ENCODE results near the gene GAB2. TPM values are rescaled to one million over a fixed set of nuclear protein-coding genes. Genes with fewer than 3 reads are reported as not detected.

Gene GAB2
- polyA plus RNA-seq, 3 donors, result 2.8 to 39.4 (median 4.4) TPM

GRCh38 chr11:78432058-78432515 lies 14.5 kb upstream of the GAB2 start:
- WGBS (ENCODE audit: insufficient coverage), result 100% methylated on average over 1 of the region's 4 CpGs
- H3K4me3 ChIP-seq (replicated peaks in 1 of 3; ENCODE audit: low read depth in 2 of 3, low read length in 3 of 3), result no peak overlapping the region
- H3K36me3 ChIP-seq (replicated peaks in 1 of 2; ENCODE audit: control insufficient read depth in 1 of 2, insufficient read depth in 2 of 2, low read length in 2 of 2), result no peaks in the 10 kb centered on the region
- Mint-ChIP-seq H3K4me1 (peaks cover 30% of the 10 kb centered on the region), H3K27ac (peak overlapping the region in 2 of 7 donors; percentile 35 to 68), H3K9me3 (no peaks in the 10 kb centered on the region), H3K4me3 (no peak overlapping the region), H3K36me3 (peaks cover 0 to 9% of the 10 kb centered on the region in 2 donors), H3K27me3 (ENCODE audit: low read depth in 3 of 3) (no peaks in the 10 kb centered on the region)
- no peaks in the 10 kb centered on the region for H3K79me2 ChIP-seq (ENCODE audit: insufficient read depth, low read length)
- H3K9ac ChIP-seq (ENCODE audit: insufficient read depth, low read length, poor library complexity, severe bottlenecking), result no peak overlapping the region
- no peak overlapping the region for H3K27ac ChIP-seq (ENCODE audit: low read depth in 1 of 2, low read length in 2 of 2)
- no peaks in the 10 kb centered on the region for H3K9me3 ChIP-seq (replicated peaks in 1 of 2; ENCODE audit: control insufficient read depth in 1 of 2, insufficient read depth in 1 of 2, low read length in 2 of 2)
- DNase-seq, result peak in 2 of 3 donors; percentile 31 to 48
- intact Hi-C loops (cut with micrococcal nuclease), result loop anchor here (2.0 to 10.0 kb wide), 3 partner anchors 17 to 207 kb away; no protein-coding TSS in a partner anchor
- no peaks in the 10 kb centered on the region for H4K20me1 ChIP-seq (ENCODE audit: insufficient read depth, low read length)
- H2AFZ ChIP-seq (ENCODE audit: insufficient read depth, low read depth, low read length, poor library complexity, severe bottlenecking), result no peak overlapping the region
- no peak overlapping the region for H3K4me2 ChIP-seq (replicated peaks; ENCODE audit: extremely low read depth, low read length, poor library complexity, severe bottlenecking)
- TF ChIP-seq CTCF (IDR thresholded peaks at IDR 0.05), result peak; percentile 77
- H3K4me1 ChIP-seq (ENCODE audit: control insufficient read depth in 1 of 2, insufficient read depth in 2 of 2, low read length in 2 of 2), result peaks cover 24 to 27% of the 10 kb centered on the region in 2 donors
- H3K27me3 ChIP-seq (ENCODE audit: control insufficient read depth in 2 of 2, insufficient read depth in 2 of 2, low read length in 2 of 2), result no peaks in the 10 kb centered on the region

DNA sequence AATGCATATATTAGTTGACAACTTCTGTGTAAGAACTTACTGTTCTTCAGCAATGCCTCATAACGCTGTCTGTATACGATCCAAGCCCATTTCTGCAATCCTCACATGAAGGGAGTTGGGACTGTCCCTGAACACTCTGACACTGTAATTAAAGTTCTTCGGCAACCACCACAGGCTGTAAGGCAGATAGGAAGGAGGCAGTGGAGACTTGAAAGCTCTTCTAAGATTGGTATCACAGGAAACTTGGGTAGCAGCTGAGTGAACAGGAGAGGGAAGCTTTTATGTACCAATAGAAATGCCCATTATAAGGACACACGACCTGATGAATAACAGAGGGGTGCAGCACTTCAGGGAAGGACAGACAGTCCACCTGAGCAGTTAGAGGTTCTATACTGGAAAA lies 12.0 kb upstream of the GAB2 start:
- Histone ChIP-seq H3K27ac (ENCODE audit: low read depth in 1 of 2, low read length in 2 of 2) (no peak overlapping the region), H2AFZ (ENCODE audit: insufficient read depth, low read depth, low read length, poor library complexity, severe bottlenecking) (no peak overlapping the region), H3K4me2 (replicated peaks; ENCODE audit: extremely low read depth, low read length, poor library complexity, severe bottlenecking) (no peak overlapping the region), H3K4me1 (ENCODE audit: control insufficient read depth in 1 of 2, insufficient read depth in 2 of 2, low read length in 2 of 2) (peaks cover 47 to 52% of the 10 kb centered on the region in 2 donors), H3K27me3 (ENCODE audit: control insufficient read depth in 2 of 2, insufficient read depth in 2 of 2, low read length in 2 of 2) (no peaks in the 10 kb centered on the region), H3K9ac (ENCODE audit: insufficient read depth, low read length, poor library complexity, severe bottlenecking) (no peak overlapping the region), H4K20me1 (ENCODE audit: insufficient read depth, low read length) (no peaks in the 10 kb centered on the region), H3K36me3 (replicated peaks in 1 of 2; ENCODE audit: control insufficient read depth in 1 of 2, insufficient read depth in 2 of 2, low read length in 2 of 2) (no peaks in the 10 kb centered on the region), H3K79me2 (ENCODE audit: insufficient read depth, low read length) (no peaks in the 10 kb centered on the region), H3K9me3 (replicated peaks in 1 of 2; ENCODE audit: control insufficient read depth in 1 of 2, insufficient read depth in 1 of 2, low read length in 2 of 2) (no peaks in the 10 kb centered on the region), H3K4me3 (replicated peaks in 1 of 3; ENCODE audit: low read depth in 2 of 3, low read length in 3 of 3) (no peak overlapping the region)
- 0% methylated on average over 1 of the region's 4 CpGs for WGBS (ENCODE audit: insufficient coverage)
- Mint-ChIP-seq H3K9me3 (peaks cover 0 to 2% (median 0%) of the 10 kb centered on the region in 7 donors), H3K36me3 (peaks cover 0 to 5% of the 10 kb centered on the region in 2 donors), H3K27me3 (ENCODE audit: low read depth in 3 of 3) (no peaks in the 10 kb centered on the region), H3K4me1 (peaks cover 52% of the 10 kb centered on the region), H3K27ac (peak overlapping the region; percentile 5 to 84 (median 70)), H3K4me3 (no peak overlapping the region)
- intact Hi-C loops (cut with micrococcal nuclease), result loop anchor here in 1 of 2 donors (5.0 to 10.0 kb wide), 3 partner anchors 55 to 205 kb away; no protein-coding TSS in a partner anchor
- no peak for DNase-seq
- no peak for TF ChIP-seq CTCF (IDR thresholded peaks at IDR 0.05)

All from CD14-positive monocyte (primary cell).